Measurements from ENCODE around the gene PAK6.

GRCh38 chr15:40263024-40263754 lies 24.3 kb downstream of the PAK6 start:
- TF ChIP-seq CTCF (IDR thresholded peaks at IDR 0.05) (no peak), POLR2A (IDR thresholded peaks at IDR 0.05) (no peak)

All from prostate gland (tissue), 2 donors.